A673 (cell line): ENCODE results near the gene CEP192.

Source experiments
- EZH2 ChIP-seq: fragments of 200-600 bp; sonication (generic); IDR thresholded peaks from 2 replicates; pipeline ENCODE4 v1.6.1; 2017; ENCODE audit warnings: borderline replicate concordance, low read depth, mild to moderate bottlenecking, mixed read lengths, antibody characterized with exemption, low read length; ENCODE audit not compliant: poor library complexity, severe bottlenecking
- TF ChIP-seq, protein P1 (sequence below): fragments of 300-800, 200-600 bp; sonication (generic); conservative IDR thresholded peaks from 2 replicates; pipeline ENCODE4 v1.5.1; 2017; ENCODE audit warnings: low read depth, mild to moderate bottlenecking, antibody characterized with exemption, low read length, moderate library complexity, mixed read lengths

DNA sequence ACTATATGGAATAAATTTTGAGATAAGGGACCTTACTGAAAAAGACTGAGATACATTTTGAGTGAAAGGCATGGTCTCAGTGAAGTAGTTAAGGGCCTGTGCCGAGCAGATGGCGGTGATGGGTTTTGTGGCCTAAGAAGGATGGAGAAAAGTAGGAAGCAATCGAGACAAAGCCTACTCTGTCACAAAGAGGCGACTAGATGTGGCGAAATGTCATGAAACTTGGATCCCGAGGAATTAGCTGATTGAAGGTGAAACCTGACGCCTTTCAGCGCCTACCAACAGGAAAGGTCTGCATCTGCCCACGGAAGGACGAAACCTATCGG is 558 bp upstream of the CEP192 start:
- TF ChIP-seq, protein P1, sequence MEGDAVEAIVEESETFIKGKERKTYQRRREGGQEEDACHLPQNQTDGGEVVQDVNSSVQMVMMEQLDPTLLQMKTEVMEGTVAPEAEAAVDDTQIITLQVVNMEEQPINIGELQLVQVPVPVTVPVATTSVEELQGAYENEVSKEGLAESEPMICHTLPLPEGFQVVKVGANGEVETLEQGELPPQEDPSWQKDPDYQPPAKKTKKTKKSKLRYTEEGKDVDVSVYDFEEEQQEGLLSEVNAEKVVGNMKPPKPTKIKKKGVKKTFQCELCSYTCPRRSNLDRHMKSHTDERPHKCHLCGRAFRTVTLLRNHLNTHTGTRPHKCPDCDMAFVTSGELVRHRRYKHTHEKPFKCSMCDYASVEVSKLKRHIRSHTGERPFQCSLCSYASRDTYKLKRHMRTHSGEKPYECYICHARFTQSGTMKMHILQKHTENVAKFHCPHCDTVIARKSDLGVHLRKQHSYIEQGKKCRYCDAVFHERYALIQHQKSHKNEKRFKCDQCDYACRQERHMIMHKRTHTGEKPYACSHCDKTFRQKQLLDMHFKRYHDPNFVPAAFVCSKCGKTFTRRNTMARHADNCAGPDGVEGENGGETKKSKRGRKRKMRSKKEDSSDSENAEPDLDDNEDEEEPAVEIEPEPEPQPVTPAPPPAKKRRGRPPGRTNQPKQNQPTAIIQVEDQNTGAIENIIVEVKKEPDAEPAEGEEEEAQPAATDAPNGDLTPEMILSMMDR, result no peak
- TF ChIP-seq EZH2, result no peak
